SKM-1 (cell line): ENCODE measurements around the gene TCL1A.

Experiments
- DNase-seq: peaks from one replicate; lab custom pipeline; 2025; ENCODE audit not compliant: unreplicated experiment; lab: John Stamatoyannopoulos, UW

Gene TCL1A

DNA sequence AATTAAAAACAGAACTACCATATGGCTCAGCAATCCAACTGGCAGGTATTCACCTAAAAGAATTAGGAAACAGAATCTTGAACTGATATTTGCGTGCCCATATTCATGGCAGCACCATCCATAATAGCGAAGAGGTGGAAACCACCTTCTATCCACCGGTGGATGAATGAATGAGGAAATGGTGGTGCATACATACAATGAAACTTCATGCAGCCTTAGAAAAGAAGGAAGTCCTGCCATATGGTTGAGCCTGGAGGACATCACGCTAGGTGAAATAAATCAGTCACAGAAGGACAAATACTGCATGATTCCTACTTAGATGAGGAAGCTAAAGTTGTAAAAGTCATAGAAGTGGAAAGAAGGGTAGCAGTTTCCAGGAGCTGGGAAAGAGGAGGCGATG, 6.6 kb downstream of the TCL1A start:
- no peak for DNase-seq

GRCh38 chr14:95705518-95705917, 8.4 kb downstream of the TCL1A start:
- no peak for DNase-seq

- no peak for DNase-seq
These were observed 10.1 kb downstream of the TCL1A start for GRCh38 chr14:95703805-95704204.

DNA sequence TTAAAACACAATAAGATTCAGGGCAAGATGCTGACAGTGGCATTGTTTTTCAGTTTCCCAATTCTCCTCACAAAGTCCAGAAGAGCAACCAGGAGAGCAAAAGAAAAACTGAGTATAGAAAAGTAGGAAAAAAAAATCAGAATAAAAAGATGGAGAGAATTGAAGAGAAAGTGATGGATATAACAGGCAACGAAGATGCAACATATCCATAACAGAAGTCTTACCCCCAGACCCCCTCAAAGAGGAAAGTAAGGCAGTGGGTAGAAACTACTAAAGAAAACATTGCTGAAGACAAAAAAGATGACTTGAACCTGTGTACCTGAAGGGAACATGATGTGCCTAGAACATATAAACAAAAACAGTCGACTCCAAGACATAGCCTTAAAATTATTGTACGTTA, 10.6 kb downstream of the TCL1A start:
- no peak for DNase-seq

- DNase-seq = no peak
These were observed 12.1 kb downstream of the TCL1A start for GRCh38 chr14:95701846-95702221.

DNA sequence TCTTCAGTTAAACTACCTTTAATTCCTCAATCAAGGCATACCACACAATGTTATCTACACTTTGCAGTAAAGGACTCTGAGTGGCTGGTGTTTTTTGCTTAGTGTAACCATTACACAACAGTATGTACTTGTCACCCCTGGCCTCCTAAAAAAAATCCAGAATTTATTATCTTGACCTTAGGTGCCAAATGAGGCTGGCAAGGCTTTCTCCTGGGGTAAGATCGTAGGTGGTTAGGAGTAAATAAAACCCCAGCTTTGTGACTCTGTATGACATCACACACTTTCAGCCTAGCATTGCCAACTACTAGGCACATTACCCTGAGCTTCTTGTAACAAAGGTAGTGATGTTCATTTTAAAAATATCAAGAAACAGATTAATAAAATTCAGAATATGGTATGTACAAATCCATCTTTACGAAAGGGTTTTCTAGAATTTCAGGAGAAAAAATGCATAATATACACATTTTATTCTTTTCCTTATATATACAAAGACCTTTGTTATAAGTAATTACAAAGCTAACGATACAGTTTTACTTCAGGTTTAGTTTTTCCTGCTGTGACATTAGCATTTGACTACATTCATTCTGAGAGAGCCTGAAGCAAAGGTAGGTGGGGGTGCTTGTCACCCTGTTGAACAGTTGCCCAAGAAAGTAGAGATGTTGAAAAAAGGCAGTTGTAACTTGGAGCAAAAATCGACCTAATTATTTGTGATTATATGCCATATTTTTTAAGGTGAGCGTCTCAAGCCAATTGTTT, 13.5 kb downstream of the TCL1A start:
- DNase-seq = no peak

DNA sequence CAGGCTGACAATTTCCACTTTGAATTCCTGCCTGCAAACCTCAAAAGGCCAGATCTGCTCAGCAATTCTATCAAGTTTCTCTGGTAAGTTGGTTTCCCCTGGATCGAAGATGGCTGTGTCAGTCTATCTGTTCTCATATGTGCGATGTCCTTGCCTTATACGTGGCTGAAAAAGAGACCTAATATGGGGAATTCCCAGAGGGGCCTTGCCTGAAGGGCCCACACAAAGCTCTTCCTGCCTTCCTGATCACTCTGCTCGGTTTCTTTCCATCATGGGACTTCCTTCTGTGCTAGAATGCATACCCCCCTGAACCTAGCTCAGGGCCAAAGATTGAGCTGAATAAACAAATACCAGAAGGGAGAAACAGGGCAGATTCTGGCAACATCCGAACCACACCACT, 14.5 kb downstream of the TCL1A start:
- no peak for DNase-seq

DNA sequence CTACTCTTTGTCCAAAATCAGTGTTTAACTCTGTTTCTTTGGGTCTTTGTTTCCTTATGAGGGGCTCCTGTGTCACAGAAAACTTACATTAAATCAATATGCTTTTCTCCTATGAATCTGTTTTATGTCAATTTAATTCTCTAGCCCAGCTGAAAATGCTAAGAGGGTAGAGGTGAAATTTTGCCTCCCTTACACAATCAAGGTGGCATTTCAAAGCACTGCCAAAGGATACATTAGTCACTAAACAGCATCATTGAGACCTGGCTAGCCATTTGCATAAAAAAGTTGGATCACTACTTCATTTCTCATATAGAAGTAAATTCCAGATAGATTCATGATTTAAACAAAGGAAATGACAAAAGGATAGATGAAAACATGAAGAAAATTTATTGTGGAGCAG, 15.6 kb downstream of the TCL1A start:
- no peak for DNase-seq

DNA sequence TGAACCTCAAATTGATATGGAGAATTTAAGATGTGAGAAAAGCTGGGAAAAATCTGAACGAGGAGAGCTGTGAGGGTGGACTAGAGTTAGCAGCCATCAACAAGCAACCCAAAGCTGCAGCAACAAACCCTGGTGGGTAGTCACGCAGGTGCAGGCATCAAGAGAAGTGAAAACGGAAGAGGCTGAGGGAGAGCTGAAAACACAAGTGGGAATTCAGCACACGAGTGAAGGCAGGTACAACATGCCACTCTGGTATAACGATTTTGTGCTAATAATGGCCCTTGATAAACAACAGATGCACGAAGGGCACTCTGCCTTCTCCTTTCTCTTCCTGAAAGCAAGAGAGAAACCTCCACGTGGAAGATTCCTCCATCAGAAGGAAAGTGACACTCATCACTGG, 16.2 kb downstream of the TCL1A start:
- DNase-seq = no peak

DNA sequence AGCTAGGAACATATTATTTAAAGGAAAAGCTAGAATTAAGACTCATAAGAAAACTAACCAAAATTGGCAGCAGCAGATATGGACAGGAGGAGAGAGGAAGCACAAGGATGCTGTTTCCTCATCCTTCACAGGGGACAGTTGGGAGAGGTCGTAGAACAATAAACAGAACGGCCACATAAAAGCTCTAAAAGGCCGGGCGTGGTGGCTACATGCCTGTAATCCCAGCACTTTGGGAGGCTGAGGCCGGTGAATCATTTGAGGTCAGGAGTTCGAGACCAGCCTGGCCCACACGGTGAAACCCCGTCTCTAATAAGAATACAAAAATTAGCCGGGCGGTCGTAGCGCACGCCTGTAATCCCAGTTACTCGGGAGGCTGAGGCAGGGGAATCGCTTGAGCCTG, 17.2 kb downstream of the TCL1A start:
- no peak for DNase-seq

DNA sequence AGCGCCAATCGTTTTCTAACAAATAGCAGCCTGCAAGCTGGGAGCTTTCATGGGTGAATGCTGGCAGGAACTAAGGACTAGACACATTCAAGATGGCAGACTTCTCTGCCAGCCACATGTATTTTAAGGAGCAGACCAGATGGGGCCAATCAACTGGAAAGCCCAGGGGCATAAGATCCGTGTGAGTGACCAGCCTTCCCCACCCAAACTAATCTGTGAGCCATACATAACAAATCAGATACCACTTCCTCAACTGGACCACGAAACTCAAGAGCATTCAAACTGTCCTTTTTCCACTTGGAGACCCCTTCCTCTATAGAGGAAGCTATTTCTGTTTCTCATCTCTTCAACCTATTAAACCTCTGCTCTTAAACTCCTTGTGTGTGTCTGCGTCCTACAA, 18.0 kb downstream of the TCL1A start:
- no peak for DNase-seq

DNA sequence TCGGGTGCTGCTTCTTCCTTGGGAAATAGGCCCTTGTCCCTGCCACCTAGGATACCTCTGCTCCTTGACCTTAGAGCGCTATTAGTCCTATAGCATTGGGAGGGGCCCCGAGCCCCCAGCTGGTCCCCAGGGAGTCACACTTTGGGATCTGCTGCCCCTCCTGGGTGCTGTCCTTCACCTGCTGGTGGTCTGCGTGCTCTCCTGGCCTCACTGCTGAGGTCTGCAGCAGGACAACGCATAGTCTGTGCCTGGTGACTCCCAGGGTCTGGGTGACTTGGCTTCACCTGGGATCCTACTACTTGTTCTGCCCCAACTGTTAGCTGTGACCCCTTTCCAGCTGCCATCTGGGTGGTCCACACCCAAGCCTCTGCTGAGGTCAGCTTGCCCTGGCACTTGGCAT, 18.9 kb downstream of the TCL1A start:
- DNase-seq = no peak

GRCh38 chr14:95692109-95692508, 21.8 kb downstream of the TCL1A start:
- no peak for DNase-seq

DNA sequence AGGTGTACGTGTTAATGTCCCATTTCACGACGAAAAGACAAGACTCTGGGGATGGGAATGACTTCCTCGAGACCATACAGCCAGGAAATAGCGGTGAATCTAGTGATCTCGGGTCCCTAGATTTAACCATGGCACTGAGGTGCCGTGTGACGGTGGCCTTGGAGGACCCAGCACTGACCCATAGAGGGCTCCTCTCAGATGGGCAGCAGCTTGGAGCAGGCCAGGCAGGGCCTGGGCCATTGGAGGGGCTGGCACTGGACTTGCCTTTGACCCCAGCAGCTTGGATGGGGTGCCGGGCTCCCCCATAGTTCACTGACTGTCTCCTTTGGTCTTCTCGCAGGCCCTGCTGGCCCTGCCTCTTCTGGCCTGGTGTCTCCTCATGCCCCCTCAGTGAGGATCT, 22.3 kb downstream of the TCL1A start:
- DNase-seq = no peak

- no peak for DNase-seq
These were observed 23.1 kb downstream of the TCL1A start for GRCh38 chr14:95690815-95691214.

GRCh38 chr14:95689441-95689840, 24.5 kb downstream of the TCL1A start:
- no peak for DNase-seq

DNA sequence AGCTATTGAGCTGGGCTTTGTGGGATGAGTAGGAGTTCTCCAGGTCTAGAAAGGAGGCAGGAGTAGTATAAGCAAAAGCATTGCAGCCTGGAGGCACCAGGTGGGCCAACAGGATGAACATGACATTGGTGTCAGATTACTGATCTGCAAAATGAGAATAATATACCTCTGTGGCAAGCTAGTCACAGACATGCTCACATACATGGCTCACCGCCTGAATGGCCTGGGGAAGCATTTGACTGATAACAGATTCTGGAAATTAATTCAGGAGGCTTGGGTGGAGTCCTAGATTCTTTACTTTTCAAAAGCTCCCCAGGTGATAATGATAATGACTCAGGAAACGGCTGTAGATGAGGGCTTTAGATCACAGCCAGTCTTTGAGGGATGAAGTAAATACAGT, 27.0 kb downstream of the TCL1A start:
- no peak for DNase-seq

DNA sequence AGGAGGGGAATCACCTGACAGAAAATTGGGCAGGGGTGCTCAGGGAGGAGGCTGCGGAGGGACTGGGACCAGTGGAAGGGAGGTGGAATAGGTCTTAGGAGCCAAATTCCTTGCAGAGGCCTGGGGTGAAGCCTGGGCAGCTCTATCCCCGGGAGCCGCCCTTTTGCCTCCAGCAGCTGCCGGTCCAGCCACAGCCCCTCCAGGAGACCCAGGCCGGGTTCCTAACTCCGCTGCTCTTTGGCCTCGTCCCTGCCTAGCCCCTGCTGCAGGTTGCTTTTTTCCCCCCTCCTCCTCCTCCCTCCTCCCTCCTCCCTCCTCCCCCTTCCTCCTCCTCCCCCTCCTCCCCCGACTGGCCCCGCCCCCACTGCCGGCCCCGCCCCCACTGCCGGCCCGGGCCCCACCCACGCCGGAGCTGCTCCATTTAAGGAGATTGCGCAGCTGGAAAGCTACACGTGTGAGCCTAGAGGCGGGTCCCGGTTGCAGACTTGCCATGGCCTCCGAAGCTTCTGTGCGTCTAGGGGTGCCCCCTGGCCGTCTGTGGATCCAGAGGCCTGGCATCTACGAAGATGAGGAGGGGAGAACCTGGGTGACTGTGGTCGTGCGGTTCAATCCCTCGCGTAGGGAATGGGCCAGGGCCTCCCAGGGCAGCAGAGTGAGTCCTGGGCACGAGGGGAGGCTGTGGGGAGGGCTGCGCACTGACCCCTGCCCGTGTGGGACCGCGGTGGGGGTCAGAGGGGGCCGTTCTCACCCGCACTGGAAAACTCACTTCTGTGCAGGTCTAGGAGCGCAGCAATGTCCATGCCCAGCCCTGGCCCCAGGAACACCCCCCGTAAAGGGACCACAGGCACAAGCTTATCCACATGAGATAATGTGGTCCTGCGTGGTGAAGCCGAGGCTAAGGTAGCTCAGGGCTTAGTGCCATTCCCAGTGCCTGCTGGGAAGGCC, 27.7 kb downstream of the TCL1A start, which contains the start of gene TCL1B:
TSS of gene TCL1B (plus strand) at position 449 of the 945 bp plus-strand sequence. CDS start at position 491, 42 bp downstream.
- DNase-seq = no peak

DNA sequence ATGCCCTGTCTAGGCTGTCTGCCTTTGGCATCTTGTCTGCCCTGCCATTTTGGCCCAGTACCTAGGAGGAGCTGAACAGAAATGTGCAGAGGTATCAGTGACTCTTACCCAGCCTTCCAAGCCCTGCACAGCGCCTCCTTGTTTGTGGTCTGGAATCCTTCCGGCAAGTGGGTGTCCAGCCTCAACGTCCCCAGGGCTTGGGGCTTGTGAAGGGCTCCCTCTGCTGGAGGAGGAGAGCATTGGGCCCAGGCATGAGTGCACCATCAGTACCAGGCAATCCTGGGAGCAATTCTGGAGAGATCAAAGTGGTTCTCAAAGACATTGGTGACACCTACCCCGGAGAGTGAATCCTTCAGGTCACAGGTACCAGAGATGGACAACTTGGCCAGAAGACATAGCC, 30.1 kb downstream of the TCL1A start:
- DNase-seq = no peak

DNA sequence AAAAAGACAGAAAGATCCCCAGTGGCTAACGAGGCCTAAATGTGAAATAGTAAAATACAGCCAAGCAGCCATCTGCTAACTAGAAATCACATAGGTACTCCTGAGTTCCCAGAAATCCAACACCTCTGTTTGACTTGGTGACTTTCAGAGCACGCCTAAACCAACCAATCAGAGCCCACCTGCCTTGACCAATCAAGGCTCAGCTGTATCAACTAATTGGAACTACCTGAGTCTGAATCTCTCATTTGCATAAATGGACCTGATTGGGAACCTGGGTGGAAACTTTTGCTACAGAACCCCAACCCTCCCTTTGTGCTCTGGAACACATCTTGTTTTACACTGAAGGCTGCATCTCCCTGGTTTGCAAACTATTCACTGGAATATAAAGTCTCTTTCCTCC, 32.8 kb downstream of the TCL1A start:
- DNase-seq = no peak

DNA sequence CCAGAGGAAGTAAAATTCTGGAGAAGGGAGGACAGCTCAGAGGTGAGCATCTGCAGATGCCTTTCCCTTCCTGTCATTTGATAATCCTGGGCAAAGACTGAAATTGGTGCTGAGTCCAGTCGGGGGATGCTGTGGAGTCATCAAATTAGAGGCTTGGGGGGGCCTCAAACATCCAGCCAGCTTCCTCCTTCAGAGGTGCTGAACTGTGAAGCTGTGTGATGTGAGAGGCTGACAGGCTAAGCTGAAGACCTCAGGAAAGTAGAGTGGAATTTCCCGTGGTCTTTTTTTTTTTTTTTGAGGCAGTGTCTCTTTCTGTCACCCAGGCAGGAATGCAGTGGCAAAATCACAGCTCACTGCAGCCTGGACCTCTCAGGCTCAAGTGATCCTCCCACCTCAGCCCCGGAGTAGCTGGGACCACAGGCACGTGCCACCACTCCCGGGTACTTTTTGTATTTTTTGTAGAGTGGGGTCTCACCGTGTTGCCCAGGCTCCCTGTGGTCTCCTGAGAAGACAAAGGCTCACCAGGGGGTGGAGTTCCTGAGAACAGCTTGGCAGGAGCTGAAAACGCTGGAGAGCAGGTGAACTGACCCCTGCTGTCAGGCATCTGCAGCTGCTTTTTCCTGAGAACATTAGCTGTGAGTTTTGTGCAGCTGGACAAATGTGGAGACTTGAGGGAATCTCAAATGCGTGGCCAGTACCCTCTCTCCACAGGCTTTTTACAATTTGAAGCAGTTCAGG, 33.8 kb downstream of the TCL1A start:
- DNase-seq = no peak
